IPS-18c (cell line): ENCODE results near the gene ADAM22.

Source experiments
- H3K4me3 ChIP-seq: 2 replicates; pipeline ENCODE4 v1.7.0; 2013; ENCODE audit warnings: low read depth, mild to moderate bottlenecking, low read length, moderate library complexity; ENCODE audit not compliant: insufficient read depth
- H3K9me3 ChIP-seq: one replicate; pipeline ENCODE4 v1.6.1; 2013; ENCODE audit warnings: mild to moderate bottlenecking, low read length, moderate library complexity; ENCODE audit not compliant: control insufficient read depth, insufficient read depth

Gene ADAM22

DNA sequence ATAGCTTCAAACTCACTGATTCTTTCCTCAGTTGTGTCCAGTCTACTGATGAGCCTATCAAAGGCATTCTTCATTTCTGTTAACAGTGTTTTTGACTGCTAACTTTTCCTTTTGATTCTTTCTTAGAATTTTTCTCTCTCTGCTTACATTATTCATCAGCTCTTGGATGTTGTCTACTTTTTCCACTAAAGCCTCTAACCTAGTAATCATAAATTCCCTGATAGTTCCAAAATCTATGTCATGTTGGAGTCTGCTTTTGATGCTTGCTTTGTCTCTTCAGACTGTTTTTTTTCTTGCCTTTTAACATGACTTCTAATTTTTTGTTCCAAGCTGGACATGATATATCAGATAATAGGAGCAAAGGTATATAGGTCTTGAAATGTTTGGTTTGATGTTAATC is 78.0 kb downstream of the ADAM22 start:
- H3K4me3 ChIP-seq, result no peak overlapping the region

DNA sequence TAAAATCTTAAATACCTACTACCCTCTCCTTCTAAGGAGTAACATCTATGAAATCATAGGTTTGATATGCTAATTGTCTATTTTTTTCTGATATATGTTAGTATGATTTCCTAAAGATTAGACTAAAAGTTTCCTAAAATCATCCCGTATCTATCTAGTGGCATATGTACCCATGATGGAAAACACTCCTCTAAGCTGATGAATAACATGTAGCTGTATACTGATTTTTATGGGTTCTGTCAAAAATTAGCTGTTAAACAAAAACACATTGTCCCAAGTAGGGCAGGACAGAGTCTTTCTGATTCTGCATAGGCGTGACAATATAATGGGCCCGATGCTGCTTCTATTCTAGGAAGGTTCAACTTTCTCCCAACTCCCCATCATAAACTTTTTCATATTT is 79.9 kb downstream of the ADAM22 start:
- Histone ChIP-seq H3K9me3 (no peaks in the 10 kb centered on the region), H3K4me3 (no peak overlapping the region)

More for the DNA sequence above, 78.0 kb downstream of the ADAM22 start:
- H3K9me3 ChIP-seq, result no peaks in the 10 kb centered on the region

DNA sequence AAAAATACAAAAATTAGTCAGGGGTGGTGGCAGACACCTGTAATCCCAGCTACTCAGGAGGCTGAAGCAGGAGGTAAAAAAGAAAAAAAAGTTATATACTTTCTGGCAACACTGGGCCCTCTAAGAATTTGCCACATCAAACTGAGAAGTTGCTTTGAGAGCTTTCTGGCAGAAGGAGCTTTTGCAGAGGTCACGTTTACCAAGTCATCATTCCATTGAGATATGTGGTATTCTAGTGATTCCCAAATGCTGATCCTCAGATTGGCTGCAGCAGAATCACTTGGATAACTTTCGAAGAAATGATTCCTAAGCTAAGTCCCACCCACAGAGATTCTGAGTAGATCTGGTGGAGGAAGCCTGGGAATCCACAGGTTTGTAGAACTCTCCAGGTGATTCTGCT is 80.5 kb downstream of the ADAM22 start:
- Histone ChIP-seq H3K4me3 (no peak overlapping the region), H3K9me3 (no peaks in the 10 kb centered on the region)

DNA sequence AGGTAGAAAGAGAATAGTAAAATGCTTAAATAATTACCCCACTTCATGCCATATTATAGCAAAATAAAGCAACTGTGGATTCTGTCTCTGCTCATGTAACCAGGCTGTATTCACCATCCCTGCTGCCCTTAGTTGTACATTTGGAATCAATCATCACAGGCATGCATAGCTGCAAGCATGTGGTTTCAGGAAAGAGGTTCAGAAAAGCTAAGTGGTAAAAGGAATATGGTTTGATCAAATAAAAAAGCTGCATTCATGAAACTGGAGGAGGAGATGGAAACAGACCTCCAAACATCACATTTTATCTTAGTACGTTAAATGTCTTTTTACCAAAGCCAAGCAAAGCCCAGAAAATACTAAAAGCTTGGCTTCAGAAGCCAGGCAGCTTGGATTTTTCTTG is 81.3 kb downstream of the ADAM22 start:
- Histone ChIP-seq H3K9me3 (no peaks in the 10 kb centered on the region), H3K4me3 (no peak overlapping the region)

DNA sequence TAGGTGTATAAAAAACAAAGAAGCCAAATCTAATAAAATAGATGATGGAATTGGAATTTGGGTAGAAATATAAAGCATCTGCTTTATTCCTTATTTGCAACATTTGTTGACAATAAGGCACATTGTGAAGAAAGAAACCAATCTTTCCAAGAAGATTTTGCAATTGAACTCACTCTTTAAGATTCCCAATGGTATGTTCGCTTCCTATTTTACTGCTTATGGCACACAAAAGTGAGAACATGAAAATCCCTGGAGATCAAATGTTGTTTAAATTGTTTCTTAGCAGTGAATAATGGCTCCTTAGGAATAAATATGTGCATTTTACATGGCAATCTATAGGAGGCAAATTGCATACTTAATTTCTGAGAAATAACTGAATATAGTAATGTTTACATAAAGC is 84.5 kb downstream of the ADAM22 start:
- Histone ChIP-seq H3K4me3 (no peak overlapping the region), H3K9me3 (no peaks in the 10 kb centered on the region)

DNA sequence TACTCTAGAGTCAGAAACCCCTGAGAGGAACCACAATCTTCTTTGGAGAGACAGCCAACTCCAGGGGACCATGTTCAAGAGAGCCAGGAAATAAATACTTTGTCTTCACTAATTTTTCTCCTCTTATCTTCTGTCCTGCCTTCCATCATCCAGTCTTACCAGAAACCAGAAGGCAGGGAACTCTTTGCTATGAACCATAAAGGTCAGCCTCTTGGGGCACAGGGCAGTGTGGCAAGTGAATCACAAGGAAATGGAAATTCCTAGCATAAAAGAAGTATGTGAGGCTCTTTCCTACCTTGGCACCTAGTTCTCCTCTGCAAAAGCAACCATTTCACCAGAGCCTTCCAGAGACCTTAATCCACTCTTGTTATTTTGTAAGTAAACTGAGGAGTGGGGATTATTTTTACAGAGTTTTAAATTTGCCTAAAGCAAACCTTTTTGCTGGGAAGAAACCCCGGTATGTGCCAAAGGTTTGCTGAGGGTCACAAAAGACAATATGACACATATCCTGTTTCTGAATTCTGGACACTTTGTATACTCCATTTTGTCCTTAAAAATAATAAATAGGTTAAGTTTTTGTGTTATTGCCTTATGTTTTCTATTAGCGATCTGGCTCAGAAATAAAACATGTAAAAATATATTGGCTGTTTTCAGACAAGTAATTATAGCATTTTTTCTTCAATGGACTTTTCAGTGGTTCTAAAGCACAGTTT is 87.1 kb downstream of the ADAM22 start:
- no peaks in the 10 kb centered on the region for H3K9me3 ChIP-seq
- no peak overlapping the region for H3K4me3 ChIP-seq

DNA sequence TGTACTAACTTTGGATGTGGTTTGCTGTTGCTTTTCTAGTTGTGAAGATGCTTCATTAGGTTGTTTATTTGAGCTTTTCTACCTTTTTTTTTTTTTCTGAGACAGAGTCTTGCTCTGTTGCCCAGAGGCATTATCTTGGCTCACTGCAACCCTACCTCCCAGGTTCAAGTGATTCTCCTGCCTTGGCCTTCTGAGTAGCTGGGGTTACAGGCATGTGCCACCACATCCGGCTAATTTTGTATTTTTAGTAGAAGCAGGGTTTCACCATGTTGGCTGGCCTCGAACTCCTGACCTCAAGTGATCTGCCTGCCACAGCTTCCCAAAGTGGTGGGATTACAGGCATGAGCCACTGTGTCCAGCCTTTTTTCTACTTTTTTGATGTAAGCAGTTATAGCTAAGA is 93.7 kb downstream of the ADAM22 start:
- Histone ChIP-seq H3K4me3 (no peak overlapping the region), H3K9me3 (peaks cover 5% of the 10 kb centered on the region)

DNA sequence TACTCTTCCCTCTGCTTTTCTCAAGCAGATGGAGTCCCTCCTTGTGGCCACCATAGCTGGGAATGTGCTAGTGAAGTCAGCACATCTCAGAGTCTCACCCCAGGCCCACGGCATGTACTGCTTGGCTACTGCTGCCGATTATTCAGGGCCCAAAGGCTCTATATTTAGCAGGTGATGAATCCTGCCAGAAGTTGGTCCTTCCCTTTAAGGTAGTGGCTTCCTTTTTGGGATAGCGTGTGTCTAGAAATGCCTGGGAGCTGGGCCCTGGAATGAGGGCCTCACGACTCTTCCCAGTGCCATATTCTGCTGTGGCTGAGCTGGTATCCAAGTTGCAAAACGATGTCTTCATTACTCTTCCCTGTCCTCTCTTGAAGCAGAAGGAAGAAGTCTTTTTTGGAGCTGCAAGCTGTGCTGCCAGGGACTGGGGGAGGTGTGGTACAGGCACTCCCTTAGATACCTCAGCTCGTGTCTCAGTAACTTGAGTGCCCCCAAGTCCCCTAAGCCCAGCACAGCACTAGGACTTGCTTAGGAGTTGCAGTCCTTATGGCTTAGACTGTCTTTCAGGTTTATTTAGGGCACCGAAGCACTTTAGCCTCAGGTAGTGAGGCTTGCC is 100.1 kb downstream of the ADAM22 start:
- H3K4me3 ChIP-seq, result no peak overlapping the region
- H3K9me3 ChIP-seq, result peaks cover 5% of the 10 kb centered on the region

DNA sequence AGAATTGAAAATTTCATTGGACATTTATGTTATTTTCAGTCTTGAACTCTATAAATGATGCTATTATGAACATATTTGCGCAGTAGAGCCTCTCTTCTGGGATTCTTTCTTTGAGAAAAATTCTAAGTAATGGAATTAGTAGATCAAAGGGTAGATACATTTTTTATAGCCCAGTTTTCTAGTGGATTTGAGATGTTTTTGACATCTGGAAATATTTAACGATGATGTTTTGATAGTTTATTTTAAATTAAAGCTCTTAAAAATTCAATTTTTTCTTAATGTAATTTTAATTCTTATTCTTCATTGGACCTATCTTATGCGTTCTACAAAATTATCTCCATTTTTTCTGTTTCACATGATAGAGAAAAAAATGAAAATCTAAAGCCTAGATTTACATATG is 103.0 kb downstream of the ADAM22 start:
- H3K4me3 ChIP-seq, result no peak overlapping the region
- no peaks in the 10 kb centered on the region for H3K9me3 ChIP-seq

DNA sequence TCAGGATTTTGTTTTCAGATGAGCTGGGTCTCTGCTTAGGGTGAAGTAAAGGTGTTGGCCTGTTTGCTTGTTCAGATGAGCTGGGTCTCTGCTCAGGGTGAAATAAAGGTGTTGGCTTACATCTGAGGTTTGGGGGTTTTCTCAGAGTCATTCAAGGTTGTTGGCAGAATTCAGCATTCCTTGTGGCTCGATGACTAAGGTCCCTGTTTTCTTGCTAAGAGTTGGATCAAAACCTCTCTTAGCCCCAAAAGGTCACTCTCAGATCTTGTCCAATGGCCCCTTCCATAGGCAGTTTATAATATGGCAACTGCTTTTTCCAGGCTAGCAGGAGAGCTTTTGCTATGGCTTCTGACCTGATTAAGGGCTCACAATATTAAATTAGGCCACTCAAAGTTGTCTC is 106.6 kb downstream of the ADAM22 start:
- Histone ChIP-seq H3K4me3 (no peak overlapping the region), H3K9me3 (no peaks in the 10 kb centered on the region)

DNA sequence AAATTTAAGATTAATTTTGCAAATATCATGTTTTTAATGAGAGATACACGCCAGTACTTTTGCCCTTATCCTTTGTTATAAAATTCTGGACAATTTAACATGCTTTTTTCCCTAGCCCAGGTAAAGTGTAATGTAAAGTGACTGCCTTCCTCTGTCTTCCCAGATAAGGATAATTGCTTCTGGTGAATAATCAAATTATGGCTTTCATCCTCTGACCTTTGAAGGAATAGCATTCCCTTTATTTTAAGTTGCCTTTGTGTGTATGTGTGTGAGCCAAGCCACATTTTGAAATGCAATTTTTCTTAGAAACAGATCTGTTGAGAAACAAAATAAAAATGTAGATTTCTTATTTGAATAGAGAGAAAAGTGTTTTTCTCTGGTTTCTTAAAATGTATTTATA is 107.5 kb downstream of the ADAM22 start:
- Histone ChIP-seq H3K4me3 (no peak overlapping the region), H3K9me3 (no peaks in the 10 kb centered on the region)

DNA sequence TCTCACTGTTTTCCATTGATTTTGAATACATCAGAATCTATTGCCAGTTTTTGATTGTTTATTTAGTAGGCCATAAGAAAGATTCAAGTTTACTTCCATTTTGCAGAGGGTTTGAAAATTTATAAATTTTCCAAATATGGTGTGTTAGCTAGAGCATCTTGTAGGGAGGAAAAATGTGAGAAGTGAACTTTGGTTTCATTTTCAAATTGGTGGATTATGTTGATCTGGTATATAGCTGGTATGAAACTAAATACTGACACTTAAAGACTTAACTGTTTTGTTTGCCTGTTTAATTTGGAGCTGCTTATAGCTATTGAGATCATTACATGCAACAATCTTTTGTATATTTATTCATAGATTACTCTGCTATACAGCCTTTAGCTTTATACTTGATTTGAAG is 108.1 kb downstream of the ADAM22 start:
- Histone ChIP-seq H3K9me3 (no peaks in the 10 kb centered on the region), H3K4me3 (no peak overlapping the region)

DNA sequence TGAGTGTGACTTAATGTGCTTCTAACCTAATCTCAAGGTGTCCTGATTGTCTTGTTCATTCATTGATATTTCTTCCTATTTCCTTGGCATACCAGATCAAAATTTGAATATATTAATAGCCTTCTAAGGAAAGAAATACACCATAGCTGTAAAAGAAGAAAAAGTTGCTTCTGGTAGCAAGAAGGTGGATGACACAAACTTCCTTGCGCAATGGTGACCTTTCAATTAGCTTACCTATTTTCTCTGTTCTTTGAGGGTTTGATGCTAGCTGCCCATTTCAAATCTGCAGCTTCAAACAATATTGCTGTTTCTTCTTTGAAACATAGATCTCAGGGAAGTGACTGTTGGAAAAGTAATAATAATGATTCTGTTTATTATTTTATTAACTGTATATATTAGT is 108.8 kb downstream of the ADAM22 start:
- H3K9me3 ChIP-seq, result no peaks in the 10 kb centered on the region
- no peak overlapping the region for H3K4me3 ChIP-seq

DNA sequence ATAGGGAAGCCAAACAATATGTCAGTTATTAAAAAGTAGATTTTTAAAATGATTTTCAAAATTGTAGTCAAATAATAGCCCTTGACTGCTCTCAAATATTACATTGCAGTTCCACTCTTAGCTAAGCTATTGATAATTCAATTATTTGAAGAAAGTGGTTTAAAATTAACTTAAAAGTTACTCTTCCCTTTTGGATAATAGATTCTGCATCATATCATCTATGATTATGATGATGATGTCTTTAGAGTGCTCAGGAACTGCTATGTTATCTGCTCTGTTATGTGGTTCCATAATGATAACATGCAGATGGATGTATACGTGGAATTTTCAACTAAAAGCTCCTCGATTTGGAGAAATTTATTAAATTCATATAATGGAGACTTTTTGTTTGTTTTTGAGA is 110.0 kb downstream of the ADAM22 start:
- Histone ChIP-seq H3K4me3 (no peak overlapping the region), H3K9me3 (no peaks in the 10 kb centered on the region)

DNA sequence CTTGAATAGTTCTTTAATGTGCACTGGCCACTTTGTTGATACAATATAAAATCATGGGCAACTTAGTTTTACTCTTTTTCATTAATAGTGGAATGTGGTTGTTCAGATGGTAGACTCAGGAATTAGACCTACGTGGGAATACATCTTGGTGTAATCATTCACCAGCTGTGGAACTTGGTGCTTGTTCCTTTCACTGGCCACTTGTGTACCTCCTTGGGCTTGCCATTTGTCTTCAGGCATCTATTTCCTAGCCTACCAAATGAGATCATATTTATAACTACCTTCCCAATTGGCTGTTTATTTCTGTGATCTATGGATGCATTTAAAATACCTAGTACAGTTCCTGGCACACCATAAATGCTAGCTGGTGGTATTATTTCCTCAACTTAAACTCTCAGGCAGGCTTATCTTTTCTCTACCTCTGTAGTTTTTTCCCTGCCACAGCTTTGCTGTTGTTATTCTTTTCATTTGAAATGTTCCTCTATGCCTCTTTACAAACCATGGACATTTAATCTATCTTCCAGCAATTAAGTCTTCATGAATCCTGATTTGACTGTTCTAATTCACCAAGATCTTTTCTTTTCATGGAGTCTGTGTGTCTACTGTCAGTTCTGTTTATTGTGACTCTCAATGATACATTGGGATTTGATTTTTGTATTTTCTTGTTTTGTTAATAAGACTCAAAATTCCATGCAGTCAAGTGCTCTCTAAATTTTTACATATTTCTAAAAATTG is 113.0 kb downstream of the ADAM22 start:
- Histone ChIP-seq H3K4me3 (no peak overlapping the region), H3K9me3 (no peaks in the 10 kb centered on the region)

DNA sequence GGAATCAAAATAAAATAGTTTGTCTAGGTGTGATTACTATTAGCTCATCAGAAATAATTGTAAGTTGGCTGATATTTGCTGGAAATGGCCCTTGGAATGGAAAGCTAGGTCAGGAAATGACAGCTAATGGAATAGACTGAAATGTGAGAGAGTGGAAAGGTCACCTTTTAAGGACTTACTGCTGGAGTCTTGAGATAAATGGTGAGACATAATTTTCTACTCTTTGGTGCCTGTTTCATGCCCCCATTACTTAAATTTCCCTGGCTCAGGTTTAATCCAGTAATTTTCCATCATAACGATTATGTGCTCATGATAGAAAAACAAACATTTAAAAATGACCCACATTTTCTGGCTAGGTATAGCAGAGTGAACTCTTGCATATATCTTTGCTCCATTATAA is 123.6 kb downstream of the ADAM22 start:
- no peak overlapping the region for H3K4me3 ChIP-seq
- H3K9me3 ChIP-seq, result no peaks in the 10 kb centered on the region

DNA sequence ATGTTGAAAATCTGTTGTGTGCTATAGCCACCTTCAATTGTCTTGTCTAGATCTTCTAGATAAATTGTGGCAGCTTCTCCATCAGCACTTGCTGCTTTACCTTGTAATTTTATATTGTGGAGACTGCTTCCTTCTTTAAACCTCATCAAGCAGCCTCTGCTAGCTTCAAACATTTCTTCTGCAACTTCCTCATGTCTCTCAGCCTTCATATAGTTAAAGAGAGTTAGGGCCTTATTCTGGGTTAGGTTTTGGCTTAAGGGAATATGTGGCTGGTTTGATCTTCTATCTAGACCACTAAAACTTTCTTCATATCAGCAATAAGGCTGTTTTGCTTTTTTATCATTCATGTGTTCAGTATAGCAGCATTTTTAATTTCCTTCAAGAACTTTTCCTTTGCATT is 128.2 kb downstream of the ADAM22 start:
- no peak overlapping the region for H3K4me3 ChIP-seq
- no peaks in the 10 kb centered on the region for H3K9me3 ChIP-seq

DNA sequence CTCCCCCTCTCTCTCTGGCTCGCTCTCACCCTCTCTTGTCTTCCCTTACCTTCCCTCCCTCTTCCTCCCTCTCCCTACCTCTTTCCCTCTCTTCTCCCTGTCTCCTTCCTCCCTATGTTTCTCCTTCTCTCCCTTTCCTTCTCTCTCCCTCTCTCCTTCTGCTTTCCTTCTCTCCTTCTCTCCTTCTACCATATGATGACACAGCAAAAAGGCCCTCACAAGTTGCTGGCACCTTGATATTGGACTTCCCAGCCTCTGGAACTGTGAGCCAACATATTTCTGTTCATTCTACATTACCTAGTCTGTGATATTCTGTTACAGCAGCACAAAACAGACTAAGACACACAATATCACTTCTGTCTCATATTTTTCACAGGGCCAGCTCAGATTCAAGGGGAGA is 135.0 kb downstream of the ADAM22 start:
- Histone ChIP-seq H3K9me3 (no peaks in the 10 kb centered on the region), H3K4me3 (no peak overlapping the region)
